ENCODE data around the gene EXPH5.
"Not testable (repeated sequence)": the region's sequence is repeated elsewhere in the genome, so short reads cannot be mapped to it uniquely, and the experiment has no call there.

EXPH5 gene, protein sequence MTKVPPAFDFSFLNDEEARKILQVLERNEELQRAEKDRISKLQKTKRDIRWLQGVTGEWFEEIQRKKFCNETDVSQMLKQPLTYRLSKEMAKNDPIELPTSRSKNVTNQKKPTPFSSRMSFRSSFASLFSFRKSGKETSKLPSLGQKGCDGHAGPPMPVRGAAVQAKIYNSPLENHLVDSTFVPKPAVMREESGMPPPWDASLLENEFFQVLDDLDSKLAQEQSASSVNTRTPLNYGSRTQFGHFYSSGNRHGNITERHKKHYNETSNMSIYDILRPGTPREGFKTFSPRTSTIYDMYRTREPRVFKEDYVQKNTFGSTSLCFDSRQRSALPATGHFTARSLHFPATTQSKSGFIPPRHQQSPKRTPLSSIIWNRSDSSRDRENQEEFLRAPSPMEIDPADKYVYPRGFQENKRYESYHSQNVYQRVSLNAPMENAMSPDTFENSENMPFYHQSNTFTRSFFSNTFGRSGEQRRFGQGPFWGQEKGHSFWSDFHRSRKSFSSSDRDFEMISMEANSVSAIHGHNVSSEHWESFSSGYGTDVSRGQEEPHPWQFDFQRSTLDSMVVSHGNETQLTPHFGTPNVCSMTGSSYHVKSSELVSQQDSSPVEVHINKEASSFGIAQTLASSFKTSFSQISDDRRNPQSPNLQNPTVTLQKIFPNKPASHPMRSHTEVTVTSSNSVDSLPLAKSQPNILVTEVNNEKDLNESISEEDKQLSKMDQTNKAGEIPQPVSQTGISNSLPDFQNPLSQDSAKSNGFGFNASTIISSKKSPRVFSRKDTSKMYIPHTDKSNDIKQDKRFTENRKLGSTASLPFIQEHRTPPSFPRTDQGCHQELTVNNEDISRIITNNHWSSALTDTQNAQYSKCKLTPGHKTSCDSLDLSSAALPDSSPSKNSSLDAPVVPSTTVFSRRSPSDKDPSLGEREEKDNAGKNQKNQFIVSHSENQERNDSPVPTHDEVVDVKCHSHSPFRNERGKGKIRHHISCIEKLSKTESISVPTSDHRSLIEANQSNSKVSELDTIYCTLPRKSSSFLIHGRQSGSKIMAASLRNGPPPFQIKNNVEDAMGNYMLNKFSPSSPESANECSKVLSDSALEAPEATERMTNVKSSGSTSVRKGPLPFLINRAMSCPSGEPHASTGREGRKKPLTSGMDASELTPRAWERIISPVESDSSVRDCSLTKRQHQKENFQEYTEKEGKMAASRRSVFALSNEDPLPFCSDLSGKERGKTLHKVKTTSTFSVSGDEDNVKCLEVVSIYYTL (N-terminal part only)
- long read RNA-seq, full-length matches to known transcripts = 2 of 6 reads
- long read RNA-seq, partial matches to known transcripts = 0 of 6 reads
- long read RNA-seq, other reads (novel, unspliced or antisense) = 4 of 6 reads

DNA sequence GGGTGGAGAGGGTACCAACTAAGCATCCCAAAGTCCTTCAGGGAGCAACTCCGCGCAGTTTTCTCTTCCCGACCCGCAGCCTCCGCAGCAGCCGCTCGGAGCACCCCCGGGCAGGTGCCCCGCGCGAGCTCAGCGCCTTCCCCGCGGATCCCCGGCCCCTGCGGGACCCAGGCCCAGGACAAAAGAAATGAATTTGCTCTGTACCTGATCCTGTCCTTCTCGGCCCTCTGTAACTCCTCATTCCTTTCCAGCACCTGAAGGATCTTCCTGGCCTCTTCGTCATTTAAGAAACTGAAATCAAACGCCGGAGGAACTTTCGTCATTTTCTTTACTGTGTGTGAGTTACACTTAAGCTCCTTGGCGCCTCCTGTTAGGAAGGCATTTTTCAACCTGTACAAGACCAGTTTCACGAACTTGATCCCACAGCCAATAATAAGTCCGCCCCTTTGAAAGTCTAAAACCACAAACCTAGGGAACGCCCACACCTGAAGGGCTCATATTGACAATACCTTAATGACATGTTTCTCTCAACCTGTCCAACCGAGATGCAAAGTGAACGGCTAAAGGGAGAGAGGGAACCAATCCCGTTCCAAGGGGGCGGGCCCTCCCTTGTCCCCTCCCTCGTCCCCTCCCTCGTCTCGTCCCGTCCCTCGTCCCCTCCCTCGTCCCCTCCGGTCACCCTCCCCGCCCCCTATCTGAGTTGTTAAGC is at the start of gene EXPH5:
Gene EXPH5, minus strand, starts transcription at position 555 of the 709 bp plus-strand sequence. Its CDS starts 232 bp downstream, at position 323.
- DNase-seq (ENCODE audit: low read depth in 1 of 2, low spot score in 1 of 2) = peak; percentile 50 to 82
- no peak for TF ChIP-seq POLR2AphosphoS5 (IDR thresholded peaks at IDR 0.05; ENCODE audit: low read depth)
- TF ChIP-seq, protein P1, sequence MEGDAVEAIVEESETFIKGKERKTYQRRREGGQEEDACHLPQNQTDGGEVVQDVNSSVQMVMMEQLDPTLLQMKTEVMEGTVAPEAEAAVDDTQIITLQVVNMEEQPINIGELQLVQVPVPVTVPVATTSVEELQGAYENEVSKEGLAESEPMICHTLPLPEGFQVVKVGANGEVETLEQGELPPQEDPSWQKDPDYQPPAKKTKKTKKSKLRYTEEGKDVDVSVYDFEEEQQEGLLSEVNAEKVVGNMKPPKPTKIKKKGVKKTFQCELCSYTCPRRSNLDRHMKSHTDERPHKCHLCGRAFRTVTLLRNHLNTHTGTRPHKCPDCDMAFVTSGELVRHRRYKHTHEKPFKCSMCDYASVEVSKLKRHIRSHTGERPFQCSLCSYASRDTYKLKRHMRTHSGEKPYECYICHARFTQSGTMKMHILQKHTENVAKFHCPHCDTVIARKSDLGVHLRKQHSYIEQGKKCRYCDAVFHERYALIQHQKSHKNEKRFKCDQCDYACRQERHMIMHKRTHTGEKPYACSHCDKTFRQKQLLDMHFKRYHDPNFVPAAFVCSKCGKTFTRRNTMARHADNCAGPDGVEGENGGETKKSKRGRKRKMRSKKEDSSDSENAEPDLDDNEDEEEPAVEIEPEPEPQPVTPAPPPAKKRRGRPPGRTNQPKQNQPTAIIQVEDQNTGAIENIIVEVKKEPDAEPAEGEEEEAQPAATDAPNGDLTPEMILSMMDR (IDR thresholded peaks at IDR 0.05; ENCODE audit: insufficient read depth, low read length) = no peak
- no peak for TF ChIP-seq SPI1 (IDR thresholded peaks at IDR 0.05; ENCODE audit: borderline replicate concordance, low read depth)
- no peak for TF ChIP-seq GABPA (IDR thresholded peaks at IDR 0.05; ENCODE audit: low read depth)
- peaks cover 12% of the 10 kb centered on the region for H3K27me3 ChIP-seq (ENCODE audit: insufficient read depth, poor library complexity, severe bottlenecking)
- no peak within 1 kb of the TSS for H3K27ac ChIP-seq (replicated peaks)
- peak within 1 kb of the TSS; percentile 66 for H3K4me3 ChIP-seq (replicated peaks; ENCODE audit: insufficient read depth, low read length)

DNA sequence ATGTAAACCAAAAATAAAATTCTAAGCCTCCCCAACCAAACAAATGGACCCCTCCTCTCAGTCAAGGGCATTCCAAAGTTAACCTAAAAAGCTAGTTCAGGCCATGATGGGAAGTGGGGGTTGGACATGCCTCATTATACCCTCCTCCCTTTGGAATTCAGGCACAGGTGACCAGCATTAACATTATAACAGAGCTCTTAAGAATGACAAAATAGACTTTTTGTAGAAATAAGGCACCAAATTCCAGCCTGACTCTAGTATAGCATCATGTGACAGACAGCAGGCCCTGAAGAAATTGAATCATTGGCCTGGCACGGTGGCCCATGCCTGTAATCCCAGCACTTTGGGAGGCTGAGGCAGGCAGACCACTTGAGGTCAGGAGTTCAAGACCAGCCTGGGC is 48.2 kb upstream of the EXPH5 start:
- not testable (repeated sequence) for DNase-seq (ENCODE audit: low read depth in 1 of 2, low spot score in 1 of 2); H3K27me3 ChIP-seq (ENCODE audit: insufficient read depth, poor library complexity, severe bottlenecking); H3K4me3 ChIP-seq (replicated peaks; ENCODE audit: insufficient read depth, low read length); H3K27ac ChIP-seq (replicated peaks)

DNA sequence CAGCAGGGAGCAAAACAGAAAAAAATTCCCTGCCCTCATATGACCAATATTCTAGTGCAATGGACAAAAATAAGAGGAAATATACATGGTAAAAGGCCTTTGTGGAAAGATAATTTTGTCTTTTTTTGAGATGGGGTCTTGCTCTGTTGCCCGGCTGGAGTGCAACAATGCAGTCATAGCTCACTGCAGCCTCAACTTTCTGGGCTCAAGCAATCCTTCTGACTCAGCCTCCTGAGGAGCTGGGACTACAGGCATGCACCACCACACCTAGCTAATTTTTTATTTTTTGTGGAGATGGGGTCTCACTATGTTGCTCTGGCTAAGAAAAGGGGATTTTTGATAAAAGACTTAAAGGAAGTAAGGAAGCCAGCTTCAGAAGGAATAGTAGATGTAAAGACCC is 45.6 kb upstream of the EXPH5 start:
- Histone ChIP-seq H3K27me3 (ENCODE audit: insufficient read depth, poor library complexity, severe bottlenecking) (peaks cover 2% of the 10 kb centered on the region), H3K27ac (replicated peaks) (no peak overlapping the region), H3K4me3 (replicated peaks; ENCODE audit: insufficient read depth, low read length) (no peak overlapping the region)
- TF ChIP-seq POLR2AphosphoS5 (IDR thresholded peaks at IDR 0.05; ENCODE audit: low read depth) = no peak
- TF ChIP-seq, protein P1 (IDR thresholded peaks at IDR 0.05; ENCODE audit: insufficient read depth, low read length) = no peak
- TF ChIP-seq, protein P2, sequence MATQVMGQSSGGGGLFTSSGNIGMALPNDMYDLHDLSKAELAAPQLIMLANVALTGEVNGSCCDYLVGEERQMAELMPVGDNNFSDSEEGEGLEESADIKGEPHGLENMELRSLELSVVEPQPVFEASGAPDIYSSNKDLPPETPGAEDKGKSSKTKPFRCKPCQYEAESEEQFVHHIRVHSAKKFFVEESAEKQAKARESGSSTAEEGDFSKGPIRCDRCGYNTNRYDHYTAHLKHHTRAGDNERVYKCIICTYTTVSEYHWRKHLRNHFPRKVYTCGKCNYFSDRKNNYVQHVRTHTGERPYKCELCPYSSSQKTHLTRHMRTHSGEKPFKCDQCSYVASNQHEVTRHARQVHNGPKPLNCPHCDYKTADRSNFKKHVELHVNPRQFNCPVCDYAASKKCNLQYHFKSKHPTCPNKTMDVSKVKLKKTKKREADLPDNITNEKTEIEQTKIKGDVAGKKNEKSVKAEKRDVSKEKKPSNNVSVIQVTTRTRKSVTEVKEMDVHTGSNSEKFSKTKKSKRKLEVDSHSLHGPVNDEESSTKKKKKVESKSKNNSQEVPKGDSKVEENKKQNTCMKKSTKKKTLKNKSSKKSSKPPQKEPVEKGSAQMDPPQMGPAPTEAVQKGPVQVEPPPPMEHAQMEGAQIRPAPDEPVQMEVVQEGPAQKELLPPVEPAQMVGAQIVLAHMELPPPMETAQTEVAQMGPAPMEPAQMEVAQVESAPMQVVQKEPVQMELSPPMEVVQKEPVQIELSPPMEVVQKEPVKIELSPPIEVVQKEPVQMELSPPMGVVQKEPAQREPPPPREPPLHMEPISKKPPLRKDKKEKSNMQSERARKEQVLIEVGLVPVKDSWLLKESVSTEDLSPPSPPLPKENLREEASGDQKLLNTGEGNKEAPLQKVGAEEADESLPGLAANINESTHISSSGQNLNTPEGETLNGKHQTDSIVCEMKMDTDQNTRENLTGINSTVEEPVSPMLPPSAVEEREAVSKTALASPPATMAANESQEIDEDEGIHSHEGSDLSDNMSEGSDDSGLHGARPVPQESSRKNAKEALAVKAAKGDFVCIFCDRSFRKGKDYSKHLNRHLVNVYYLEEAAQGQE (IDR thresholded peaks at IDR 0.05; ENCODE audit: insufficient replicate concordance, low read depth) = no peak
- TF ChIP-seq GABPA (IDR thresholded peaks at IDR 0.05; ENCODE audit: low read depth) = no peak
- no peak for TF ChIP-seq SPI1 (IDR thresholded peaks at IDR 0.05; ENCODE audit: borderline replicate concordance, low read depth)
- no peak for DNase-seq (ENCODE audit: low read depth in 1 of 2, low spot score in 1 of 2)

DNA sequence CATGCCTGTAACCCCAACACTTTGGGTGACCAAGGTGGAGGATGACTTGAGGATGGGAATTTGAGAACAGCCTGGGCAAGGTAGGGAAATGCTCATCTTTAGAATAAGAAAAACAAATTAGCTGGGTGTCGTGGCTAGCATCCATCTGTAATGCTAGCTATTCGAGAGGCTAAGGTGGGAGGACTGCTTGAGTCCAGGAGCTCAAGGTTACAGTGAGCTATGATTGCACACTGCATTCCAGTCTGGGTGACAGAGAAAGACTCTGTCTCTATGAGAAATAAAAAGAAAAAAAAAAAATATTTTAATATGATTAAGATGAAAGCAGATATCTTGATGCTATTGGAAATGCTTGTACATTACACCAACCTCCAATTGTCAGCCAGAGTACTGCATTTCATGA is 42.7 kb upstream of the EXPH5 start:
- Histone ChIP-seq H3K4me3 (replicated peaks; ENCODE audit: insufficient read depth, low read length) (no peak overlapping the region), H3K27ac (replicated peaks) (no peak overlapping the region), H3K27me3 (ENCODE audit: insufficient read depth, poor library complexity, severe bottlenecking) (peaks cover 2% of the 10 kb centered on the region)
- TF ChIP-seq SPI1 (IDR thresholded peaks at IDR 0.05; ENCODE audit: borderline replicate concordance, low read depth) (no peak), POLR2AphosphoS5 (IDR thresholded peaks at IDR 0.05; ENCODE audit: low read depth) (no peak)
- TF ChIP-seq, protein P2 (IDR thresholded peaks at IDR 0.05; ENCODE audit: insufficient replicate concordance, low read depth) = no peak
- TF ChIP-seq, protein P1 (IDR thresholded peaks at IDR 0.05; ENCODE audit: insufficient read depth, low read length) = no peak
- DNase-seq (ENCODE audit: low read depth in 1 of 2, low spot score in 1 of 2) = no peak

Measured in HL-60 (cell line).